Measurements from ENCODE around the gene EEF1E1.

- TF ChIP-seq, protein P1, sequence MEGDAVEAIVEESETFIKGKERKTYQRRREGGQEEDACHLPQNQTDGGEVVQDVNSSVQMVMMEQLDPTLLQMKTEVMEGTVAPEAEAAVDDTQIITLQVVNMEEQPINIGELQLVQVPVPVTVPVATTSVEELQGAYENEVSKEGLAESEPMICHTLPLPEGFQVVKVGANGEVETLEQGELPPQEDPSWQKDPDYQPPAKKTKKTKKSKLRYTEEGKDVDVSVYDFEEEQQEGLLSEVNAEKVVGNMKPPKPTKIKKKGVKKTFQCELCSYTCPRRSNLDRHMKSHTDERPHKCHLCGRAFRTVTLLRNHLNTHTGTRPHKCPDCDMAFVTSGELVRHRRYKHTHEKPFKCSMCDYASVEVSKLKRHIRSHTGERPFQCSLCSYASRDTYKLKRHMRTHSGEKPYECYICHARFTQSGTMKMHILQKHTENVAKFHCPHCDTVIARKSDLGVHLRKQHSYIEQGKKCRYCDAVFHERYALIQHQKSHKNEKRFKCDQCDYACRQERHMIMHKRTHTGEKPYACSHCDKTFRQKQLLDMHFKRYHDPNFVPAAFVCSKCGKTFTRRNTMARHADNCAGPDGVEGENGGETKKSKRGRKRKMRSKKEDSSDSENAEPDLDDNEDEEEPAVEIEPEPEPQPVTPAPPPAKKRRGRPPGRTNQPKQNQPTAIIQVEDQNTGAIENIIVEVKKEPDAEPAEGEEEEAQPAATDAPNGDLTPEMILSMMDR (IDR thresholded peaks at IDR 0.05; ENCODE audit: low read depth, low read length) = no peak
- TF ChIP-seq EZH2phosphoT487 (IDR thresholded peaks at IDR 0.05; ENCODE audit: low read depth) = no peak
Observed at GRCh38 chr6:8149350-8149749, 47.0 kb upstream of the EEF1E1 start.
